ENCODE results near the gene H3-3A. TPM values are rescaled to one million over a fixed set of nuclear protein-coding genes. Genes with fewer than 3 reads are reported as not detected.

Gene H3-3A
- total RNA-seq, 4 donors from 2014 or later: 128 to 557 (median 501) TPM

DNA sequence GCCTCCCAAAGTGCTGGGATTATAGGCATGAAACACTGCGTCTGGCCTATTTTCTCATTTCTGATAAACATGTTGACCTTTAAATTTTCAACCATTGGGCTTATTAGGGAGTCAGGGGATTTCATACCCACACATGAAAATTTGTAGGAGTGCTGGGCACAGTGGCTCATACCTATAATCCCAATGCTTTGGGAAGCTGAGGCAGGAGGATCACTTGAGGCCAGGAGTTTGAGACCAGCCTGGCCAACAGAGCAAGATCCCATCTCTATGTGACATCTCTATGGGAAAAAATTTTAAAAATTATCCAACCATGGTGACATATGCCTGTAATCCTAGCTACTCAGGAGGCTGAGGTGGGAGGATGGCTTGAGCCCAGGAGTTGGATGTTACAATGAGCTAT lies 10.5 kb upstream of the H3-3A start:
- DNase-seq: no peak
- TF ChIP-seq EP300 (IDR thresholded peaks at IDR 0.05; ENCODE audit: low read depth): no peak
- no peak for TF ChIP-seq POLR2A (IDR thresholded peaks at IDR 0.05)
- TF ChIP-seq POLR2AphosphoS5 (IDR thresholded peaks at IDR 0.05): no peak
- TF ChIP-seq, protein P1, sequence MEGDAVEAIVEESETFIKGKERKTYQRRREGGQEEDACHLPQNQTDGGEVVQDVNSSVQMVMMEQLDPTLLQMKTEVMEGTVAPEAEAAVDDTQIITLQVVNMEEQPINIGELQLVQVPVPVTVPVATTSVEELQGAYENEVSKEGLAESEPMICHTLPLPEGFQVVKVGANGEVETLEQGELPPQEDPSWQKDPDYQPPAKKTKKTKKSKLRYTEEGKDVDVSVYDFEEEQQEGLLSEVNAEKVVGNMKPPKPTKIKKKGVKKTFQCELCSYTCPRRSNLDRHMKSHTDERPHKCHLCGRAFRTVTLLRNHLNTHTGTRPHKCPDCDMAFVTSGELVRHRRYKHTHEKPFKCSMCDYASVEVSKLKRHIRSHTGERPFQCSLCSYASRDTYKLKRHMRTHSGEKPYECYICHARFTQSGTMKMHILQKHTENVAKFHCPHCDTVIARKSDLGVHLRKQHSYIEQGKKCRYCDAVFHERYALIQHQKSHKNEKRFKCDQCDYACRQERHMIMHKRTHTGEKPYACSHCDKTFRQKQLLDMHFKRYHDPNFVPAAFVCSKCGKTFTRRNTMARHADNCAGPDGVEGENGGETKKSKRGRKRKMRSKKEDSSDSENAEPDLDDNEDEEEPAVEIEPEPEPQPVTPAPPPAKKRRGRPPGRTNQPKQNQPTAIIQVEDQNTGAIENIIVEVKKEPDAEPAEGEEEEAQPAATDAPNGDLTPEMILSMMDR (IDR thresholded peaks at IDR 0.05): no peak
- Histone ChIP-seq H3K27me3 (no peaks in the 10 kb centered on the region), H3K4me3 (no peak overlapping the region), H3K4me1 (peaks cover 0 to 3% (median 0%) of the 10 kb centered on the region in 4 donors), H3K36me3 (no peaks in the 10 kb centered on the region), H3K9me3 (no peaks in the 10 kb centered on the region), H3K27ac (no peak overlapping the region)
- 95% methylated on average over 1 of the region's 1 CpG; no CpG with 5 or more reads in 1 of the 2 donors for WGBS, 2 donors (ENCODE audit: low coverage in 1 of 2)
- in situ Hi-C loops (cut with MboI; ENCODE audit: low pct_ligation_motif_present in 1 of 4, low pct_unique_long_range_greater_than_20kb in 1 of 4, low sequenced_read_pairs in 3 of 4) (no loop called here), intact Hi-C loops (cut with DNase I; ENCODE audit: low total_unique reads) (no loop called here)

- Histone ChIP-seq H3K9me3 (no peaks in the 10 kb centered on the region), H3K4me3 (no peak overlapping the region), H3K4me1 (no peaks in the 10 kb centered on the region), H3K27ac (no peak overlapping the region), H3K36me3 (no peaks in the 10 kb centered on the region), H3K27me3 (no peaks in the 10 kb centered on the region)
- WGBS, 2 donors (ENCODE audit: low coverage in 1 of 2): 74 to 77% methylated on average over 3 to 6 of the region's 6 CpGs
- intact Hi-C loops (cut with DNase I; ENCODE audit: low total_unique reads) (no loop called here), in situ Hi-C loops (cut with MboI; ENCODE audit: low pct_ligation_motif_present in 1 of 4, low pct_unique_long_range_greater_than_20kb in 1 of 4, low sequenced_read_pairs in 3 of 4) (no loop called here)
- no peak for DNase-seq
- TF ChIP-seq EP300 (IDR thresholded peaks at IDR 0.05; ENCODE audit: low read depth) (no peak), POLR2AphosphoS5 (IDR thresholded peaks at IDR 0.05) (no peak), POLR2A (IDR thresholded peaks at IDR 0.05) (no peak)
- TF ChIP-seq, protein P1 (IDR thresholded peaks at IDR 0.05): no peak
Measured at GRCh38 chr1:226054519-226055327, 7.8 kb upstream of the H3-3A start.

DNA sequence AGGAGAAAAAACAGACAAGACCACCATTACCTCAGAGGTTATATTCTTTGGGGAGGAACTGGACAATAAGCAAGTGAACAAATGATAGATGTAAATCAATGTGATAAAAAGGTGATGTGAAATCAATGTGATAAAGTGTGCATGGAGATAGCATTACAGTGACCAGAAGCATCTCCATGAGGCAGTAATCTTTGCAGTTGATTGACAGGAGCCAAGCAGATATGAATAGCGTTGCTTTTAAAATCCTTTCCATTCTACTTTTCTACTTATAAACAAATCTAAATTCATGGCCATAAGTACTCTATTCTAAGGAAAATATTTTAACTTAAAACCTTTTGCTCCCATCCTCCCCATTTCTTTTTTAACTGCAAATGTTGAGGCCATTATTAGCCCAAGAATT lies 2.8 kb upstream of the H3-3A start:
- H3K4me1 ChIP-seq: peaks cover 13 to 17% (median 14%) of the 10 kb centered on the region in 4 donors
- no peak for DNase-seq
- H3K36me3 ChIP-seq: no peaks in the 10 kb centered on the region
- in situ Hi-C loops (cut with MboI; ENCODE audit: low pct_ligation_motif_present in 1 of 4, low pct_unique_long_range_greater_than_20kb in 1 of 4, low sequenced_read_pairs in 3 of 4) (loop anchor here in 1 of 4 donors (5.0 to 10.0 kb wide), 2 partner anchors 62 to 65 kb away; partner anchors contain the start of gene SDE2), intact Hi-C loops (cut with DNase I; ENCODE audit: low total_unique reads) (loop anchor here (2.0 to 5.0 kb wide), 2 partner anchors 53 to 63 kb away; no protein-coding TSS in a partner anchor)
- 87 to 92% methylated on average over 1 of the region's 1 CpG for WGBS, 2 donors (ENCODE audit: low coverage in 1 of 2)
- no peak overlapping the region for H3K4me3 ChIP-seq
- H3K9me3 ChIP-seq: no peaks in the 10 kb centered on the region
- TF ChIP-seq, protein P1 (IDR thresholded peaks at IDR 0.05): no peak
- TF ChIP-seq EP300 (IDR thresholded peaks at IDR 0.05; ENCODE audit: low read depth) (no peak), POLR2A (IDR thresholded peaks at IDR 0.05) (no peak), POLR2AphosphoS5 (IDR thresholded peaks at IDR 0.05) (no peak)
- H3K27ac ChIP-seq: no peak overlapping the region
- no peaks in the 10 kb centered on the region for H3K27me3 ChIP-seq

DNA sequence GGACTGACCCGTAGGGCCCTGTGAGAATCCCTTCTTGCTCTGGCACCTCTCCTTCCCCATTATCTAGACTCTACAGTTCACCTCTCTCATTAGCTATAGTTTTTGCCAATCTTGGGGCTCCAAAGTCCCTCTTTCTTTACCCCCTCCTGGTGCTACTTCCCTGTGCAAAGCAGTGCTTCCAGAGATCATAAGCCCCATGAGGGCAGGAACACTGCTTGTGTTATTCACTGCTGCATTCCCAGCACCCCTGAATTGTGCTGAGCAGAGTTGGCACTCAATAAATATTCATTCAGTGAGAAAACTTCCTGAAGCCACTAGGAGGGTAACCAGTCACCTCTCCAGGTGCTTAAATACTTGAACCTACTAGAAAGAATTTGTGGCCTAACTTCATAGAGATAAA lies 2.1 kb upstream of the H3-3A start:
- intact Hi-C loops (cut with DNase I; ENCODE audit: low total_unique reads): loop anchor here (2.0 to 5.0 kb wide), 2 partner anchors 54 to 62 kb away; no protein-coding TSS in a partner anchor
- in situ Hi-C loops (cut with MboI; ENCODE audit: low pct_ligation_motif_present in 1 of 4, low pct_unique_long_range_greater_than_20kb in 1 of 4, low sequenced_read_pairs in 3 of 4): loop anchor here in 1 of 4 donors (5.0 to 10.0 kb wide), 2 partner anchors 63 to 64 kb away; partner anchors contain the start of gene SDE2
- Histone ChIP-seq H3K9me3 (no peaks in the 10 kb centered on the region), H3K4me3 (no peak overlapping the region), H3K27me3 (no peaks in the 10 kb centered on the region), H3K36me3 (no peaks in the 10 kb centered on the region), H3K4me1 (peaks cover 18 to 24% (median 21%) of the 10 kb centered on the region in 4 donors), H3K27ac (peak overlapping the region; percentile 99 to 100 (median 100))
- 93% methylated on average over 1 of the region's 1 CpG; no CpG with 5 or more reads in 1 of the 2 donors for WGBS, 2 donors (ENCODE audit: low coverage in 1 of 2)
- DNase-seq: no peak
- TF ChIP-seq, protein P1 (IDR thresholded peaks at IDR 0.05): no peak

All from transverse colon (tissue), 4 donors.